H9 (cell line): ENCODE results near the gene GRXCR2. TPM values are rescaled to one million over a fixed set of nuclear protein-coding genes. Genes with fewer than 3 reads are reported as not detected.

ENCODE experiments used
- DNase-seq: peaks from one replicate; pipeline ENCODE4 v3.0.0-alpha.2; 2017
- H2AFZ ChIP-seq: one replicate; pipeline ENCODE4 v1.6.1; 2013; ENCODE audit warnings: mild to moderate bottlenecking, low read length, control low read depth, moderate library complexity
- H2AK5ac ChIP-seq: 2 replicates; pipeline ENCODE4 v1.6.1; 2013; ENCODE audit warnings: low read length, control low read depth, mixed read lengths; ENCODE audit not compliant: insufficient read length
- H2BK120ac ChIP-seq: one replicate; pipeline ENCODE4 v1.6.1; 2013; ENCODE audit warnings: low read depth, mild to moderate bottlenecking, low read length, control low read depth, inconsistent platforms; ENCODE audit not compliant: poor library complexity, severe bottlenecking
- H2BK12ac ChIP-seq: 2 replicates; pipeline ENCODE4 v1.6.1; 2013; ENCODE audit warnings: low read length, control low read depth, mixed read lengths, low read depth; ENCODE audit not compliant: insufficient read length
- H2BK15ac ChIP-seq: 2 replicates; pipeline ENCODE4 v1.6.1; 2013; ENCODE audit warnings: low read depth, low read length, control low read depth
- H2BK20ac ChIP-seq: one replicate; pipeline ENCODE4 v1.6.1; 2013; ENCODE audit warnings: low read depth, mild to moderate bottlenecking, low read length, control low read depth, inconsistent platforms; ENCODE audit not compliant: poor library complexity, severe bottlenecking
- H2BK5ac ChIP-seq: 2 replicates; pipeline ENCODE4 v1.6.1; 2013; ENCODE audit warnings: low read length, control low read depth, mixed read lengths; ENCODE audit not compliant: insufficient read length
- H3K14ac ChIP-seq: 2 replicates; pipeline ENCODE4 v1.6.1; 2013; ENCODE audit warnings: low read length, control low read depth; ENCODE audit not compliant: insufficient read depth
- H3K18ac ChIP-seq: 2 replicates; pipeline ENCODE4 v1.6.1; 2013; ENCODE audit warnings: low read depth, mild to moderate bottlenecking, mixed read lengths, low read length, control low read depth; ENCODE audit not compliant: insufficient read length
- H3K23ac ChIP-seq: 2 replicates; pipeline ENCODE4 v1.6.1; 2013; ENCODE audit warnings: low read length, control low read depth, mixed read lengths, low read depth; ENCODE audit not compliant: insufficient read length
- H3K23me2 ChIP-seq: 2 replicates; pipeline ENCODE4 v1.6.1; 2013; ENCODE audit warnings: low read depth, mild to moderate bottlenecking, mixed read lengths, low read length, control low read depth; ENCODE audit not compliant: insufficient read length, poor library complexity, severe bottlenecking
- H3K27ac ChIP-seq: 2 replicates; pipeline ENCODE4 v1.5.1; 2013; ENCODE audit warnings: low read length, control low read depth, mixed read lengths, low read depth; ENCODE audit not compliant: insufficient read length
- H3K27me3 ChIP-seq: 2 replicates; pipeline ENCODE4 v1.6.1; 2013; ENCODE audit warnings: low read length, control low read depth, inconsistent platforms; ENCODE audit not compliant: insufficient read depth
- H3K4ac ChIP-seq: 2 replicates; pipeline ENCODE4 v1.6.1; 2013; ENCODE audit warnings: low read depth, mild to moderate bottlenecking, control low read depth, inconsistent platforms, low read length, moderate library complexity
- H3K4me1 ChIP-seq: 2 replicates; pipeline ENCODE4 v1.6.1; 2013; ENCODE audit warnings: low read length, control low read depth, inconsistent platforms; ENCODE audit not compliant: insufficient read depth
- H3K4me2 ChIP-seq: 2 replicates; pipeline ENCODE4 v1.6.1; 2013; ENCODE audit warnings: low read length, control low read depth, mixed read lengths; ENCODE audit not compliant: insufficient read length, insufficient read depth
- H3K56ac ChIP-seq: 2 replicates; pipeline ENCODE4 v1.6.1; 2013; ENCODE audit warnings: low read depth, mild to moderate bottlenecking, mixed read lengths, low read length, control low read depth; ENCODE audit not compliant: insufficient read length
- H3K79me1 ChIP-seq: 2 replicates; pipeline ENCODE4 v1.6.1; 2013; ENCODE audit warnings: low read depth, mild to moderate bottlenecking, moderate library complexity, low read length, control low read depth, inconsistent platforms; ENCODE audit not compliant: insufficient read depth, poor library complexity, severe bottlenecking
- H3K79me2 ChIP-seq: 2 replicates; pipeline ENCODE4 v1.6.1; 2013; ENCODE audit warnings: low read length, control low read depth, inconsistent platforms; ENCODE audit not compliant: insufficient read depth
- H3K9ac ChIP-seq: 2 replicates; pipeline ENCODE4 v1.6.1; 2013; ENCODE audit warnings: low read length, control low read depth, mixed read lengths; ENCODE audit not compliant: insufficient read length; ENCODE audit errors: extremely low read depth
- H3K9me3 ChIP-seq: one replicate; pipeline ENCODE4 v1.6.1; 2013; ENCODE audit warnings: low read depth, low read length, inconsistent platforms; ENCODE audit not compliant: control insufficient read depth
- H3T11ph ChIP-seq: one replicate; pipeline ENCODE4 v1.6.1; 2013; ENCODE audit warnings: mild to moderate bottlenecking, low read length, control low read depth, inconsistent platforms
- H4K20me1 ChIP-seq: one replicate; pipeline ENCODE4 v1.6.1; 2013; ENCODE audit not compliant: control insufficient read depth, insufficient read length, insufficient read depth
- H4K5ac ChIP-seq: 2 replicates; pipeline ENCODE4 v1.6.1; 2013; ENCODE audit warnings: low read depth, mild to moderate bottlenecking, mixed read lengths, low read length, control low read depth; ENCODE audit not compliant: insufficient read length
- H4K8ac ChIP-seq: replicated peaks from 2 replicates; pipeline ENCODE4 v1.6.1; 2013; ENCODE audit warnings: low read length, control low read depth, mixed read lengths, low read depth; ENCODE audit not compliant: insufficient read length
- H4K91ac ChIP-seq: 2 replicates; pipeline ENCODE4 v1.6.1; 2013; ENCODE audit warnings: low read depth, mild to moderate bottlenecking, moderate library complexity, mixed read lengths, low read length, control low read depth; ENCODE audit not compliant: insufficient read length
- H3K27ac Mint-ChIP-seq, 3 experiments: 2 replicates in 2 of 3; 3 replicates in 1 of 3; pipeline ENCODE4 v1.8.0; 2020 to 2021; ENCODE audit warnings: mixed read lengths in 3 of 3, mild to moderate bottlenecking in 1 of 3, moderate library complexity in 1 of 3
- H3K27me3 Mint-ChIP-seq: 2 replicates; pipeline ENCODE4 v1.8.0; 2021; ENCODE audit warnings: low read depth, mild to moderate bottlenecking, moderate library complexity, mixed read lengths
- H3K36me3 Mint-ChIP-seq, 3 experiments: 2 replicates in 2 of 3; 3 replicates in 1 of 3; pipeline ENCODE4 v1.8.0; 2020 to 2021; ENCODE audit warnings: low read depth in 3 of 3, mixed read lengths in 3 of 3; ENCODE audit not compliant: insufficient read depth in 1 of 3
- H3K4me1 Mint-ChIP-seq, 2 experiments: 2 replicates each; pipeline ENCODE4 v1.8.0; 2020; ENCODE audit warnings: mixed read lengths in 2 of 2
- H3K4me3 Mint-ChIP-seq, 2 experiments: 2 replicates in 1 of 2; 3 replicates in 1 of 2; pipeline ENCODE4 v1.8.0; 2020 to 2021; ENCODE audit warnings: mild to moderate bottlenecking in 2 of 2, mixed read lengths in 2 of 2, moderate library complexity in 1 of 2
- H3K9me3 Mint-ChIP-seq, 2 experiments: 2 replicates in 1 of 2; 3 replicates in 1 of 2; pipeline ENCODE4 v1.8.0; 2020; ENCODE audit warnings: mild to moderate bottlenecking in 2 of 2, mixed read lengths in 2 of 2, moderate library complexity in 1 of 2
- CTCF ChIP-seq: fragments of 200-600 bp; sonication (generic); conservative IDR thresholded peaks from 3 replicates; pipeline ENCODE4 v1.8.0; 2021; ENCODE audit warnings: antibody characterized with exemption, mild to moderate bottlenecking
- WGBS: extraction: QIAGEN DNeasy Blood & Tissue Kit; methylation state at CpG from one replicate; pipeline ENCODE4 v1.1.7; 2013; ENCODE audit warnings: missing lambda C conversion rate, low lambda C conversion rate, mixed read lengths; ENCODE audit not compliant: insufficient read length; ENCODE audit errors: extremely low coverage; 5-methylcytosine and 5-hydroxymethylcytosine counted together
- total RNA-seq: library from RNA; stranded (reverse); gene quantifications from 2 replicates; pipeline ENCODE4 v1.2.1, GENCODE V29; 2021

The GRXCR2 gene
- total RNA-seq, 1 experiment from 2014 or later: not detected

GRCh38 chr5:145833631-145834200, 39.1 kb downstream of the GRXCR2 start:
- Histone ChIP-seq H3K27ac (no peak overlapping the region), H2BK120ac (no peak overlapping the region), H3K14ac (no peak overlapping the region), H2BK5ac (no peak overlapping the region), H4K8ac (no peak overlapping the region), H3K4ac (no peak overlapping the region), H3K56ac (no peak overlapping the region), H4K5ac (no peak overlapping the region), H3K4me2 (no peak overlapping the region), H3K9ac (no peak overlapping the region), H3K18ac (no peak overlapping the region), H3T11ph (no peak overlapping the region), H3K79me2 (no peaks in the 10 kb centered on the region), H3K23me2 (peaks cover 4% of the 10 kb centered on the region), H4K20me1 (no peaks in the 10 kb centered on the region), H3K23ac (no peak overlapping the region), H2AK5ac (no peak overlapping the region), H2AFZ (no peak overlapping the region), H3K9me3 (no peaks in the 10 kb centered on the region), H3K27me3 (no peaks in the 10 kb centered on the region; the same call in 1 of the 2 replicates), H2BK20ac (no peak overlapping the region), H2BK12ac (no peak overlapping the region), H2BK15ac (no peak overlapping the region), H3K4me1 (no peaks in the 10 kb centered on the region; the same call in 1 of the 2 replicates), H4K91ac (no peak overlapping the region), H3K79me1 (no peaks in the 10 kb centered on the region)
- Mint-ChIP-seq H3K4me1 (peaks cover 6% of the 10 kb centered on the region in 2 experiments; a peak in 3 of 4 replicates), H3K27me3 (peaks cover 20% of the 10 kb centered on the region), H3K9me3 (no peaks in the 10 kb centered on the region; a peak in 1 of 5 replicates), H3K4me3 (peak overlapping the region in 1 of 2 experiments; percentile 30; a peak in 1 of 5 replicates), H3K36me3 (no peaks in the 10 kb centered on the region; a peak in 1 of 7 replicates), H3K27ac (no peak overlapping the region)
- no peak for TF ChIP-seq CTCF
- no CpG with 5 or more reads among the region's 10 CpGs for WGBS
- no peak for DNase-seq
